Measurements from ENCODE around the gene HPSE2.
A peak's percentile ranks its signal among the peaks of the same experiment; 100 is the strongest.

Gene HPSE2

DNA sequence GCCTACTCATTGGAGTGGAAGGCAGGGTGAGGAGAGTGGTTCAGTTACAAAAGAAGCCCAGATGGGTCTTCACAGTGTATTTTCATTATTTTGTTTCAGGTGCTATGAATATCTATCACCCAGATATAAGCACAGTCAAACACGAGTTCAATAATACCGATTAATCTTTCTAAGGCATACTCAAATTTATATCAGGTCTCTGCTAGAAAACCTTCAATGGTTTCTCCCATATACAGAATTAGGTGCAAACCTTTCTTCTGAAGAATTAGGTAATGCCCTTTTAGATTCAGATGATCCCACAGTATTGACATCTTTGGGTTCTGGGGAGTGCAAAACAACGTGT, 774.2 kb downstream of the HPSE2 start:
- no peak for DNase-seq (ENCODE audit: low spot score)

DNA sequence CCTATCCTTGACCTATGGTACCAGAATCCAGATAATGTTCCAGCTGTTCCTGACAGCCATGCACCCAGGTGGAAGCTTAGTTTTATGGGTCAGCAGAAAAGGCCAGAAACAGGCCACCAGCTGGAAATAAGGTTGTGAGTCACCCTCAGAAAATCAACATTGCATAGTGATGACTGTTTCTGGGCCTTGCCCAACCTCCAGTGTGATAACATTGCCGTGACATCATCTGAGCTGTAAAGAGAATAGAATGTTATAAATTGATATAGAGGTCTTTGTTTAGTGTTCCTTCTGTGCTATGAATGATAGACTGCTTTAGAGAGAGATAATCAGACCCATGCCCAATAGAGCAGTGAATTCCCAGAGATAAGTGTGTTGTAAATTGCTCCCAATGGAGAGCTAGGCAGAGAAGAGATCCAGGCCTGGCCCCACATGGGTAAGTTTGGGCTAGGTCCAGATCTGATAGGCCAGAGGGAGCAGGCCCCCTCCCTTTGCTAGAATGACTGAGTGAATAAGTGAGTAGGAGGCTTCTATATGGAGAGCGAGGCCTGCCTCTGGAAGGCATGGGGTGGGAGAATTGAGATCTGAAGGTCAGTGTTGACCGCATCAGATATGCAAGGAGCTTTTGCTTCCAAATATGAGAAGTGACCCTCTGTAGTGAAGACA, 774.7 kb downstream of the HPSE2 start:
- peak; percentile 90 for DNase-seq (ENCODE audit: low spot score)

DNA sequence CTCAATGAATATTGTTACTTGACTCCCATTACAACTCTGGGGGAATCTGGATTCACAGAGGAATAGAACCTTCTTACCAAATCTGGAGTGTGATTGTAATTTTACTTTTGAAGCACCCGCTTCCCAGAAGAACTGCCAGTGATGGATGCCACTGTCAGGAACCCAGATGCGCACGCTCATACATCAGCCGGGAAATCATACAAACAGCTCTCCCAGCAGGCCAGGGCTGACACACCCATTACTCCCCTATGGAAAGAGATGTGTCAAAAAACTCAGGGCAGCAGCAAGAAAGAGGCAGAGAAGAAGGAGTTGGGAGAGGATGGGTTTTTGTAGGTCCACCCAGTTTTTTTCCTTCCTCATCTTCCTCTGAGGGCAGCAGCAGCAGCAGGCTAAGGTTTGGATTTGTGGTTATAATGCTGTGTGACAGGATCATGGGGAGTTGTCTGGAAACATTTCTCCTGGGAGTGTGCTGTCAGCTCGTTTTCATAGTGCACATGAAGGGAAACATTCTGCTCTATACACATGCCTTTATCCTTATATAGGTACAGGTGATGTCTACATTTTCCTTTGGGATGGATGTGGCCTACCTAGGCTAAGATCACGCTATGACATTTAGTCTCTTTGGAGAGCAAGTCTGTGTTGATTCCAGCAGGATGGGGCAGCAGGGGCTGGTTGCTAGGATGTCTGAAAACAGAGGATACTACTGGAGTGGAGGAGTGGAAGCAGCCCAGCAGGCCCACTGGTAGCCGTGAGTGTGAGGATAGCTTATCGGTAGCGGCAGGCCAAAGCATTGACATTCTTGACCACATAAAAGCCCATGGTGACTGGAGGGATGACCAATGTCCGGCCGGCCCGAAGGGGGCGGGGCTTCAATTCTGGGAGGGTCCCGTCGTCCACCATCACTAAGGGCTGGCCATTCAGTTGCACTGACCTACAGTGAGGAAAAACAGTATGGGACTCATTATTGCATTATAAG, 776.6 kb downstream of the HPSE2 start:
- DNase-seq (ENCODE audit: low spot score) = peak; percentile 35

DNA sequence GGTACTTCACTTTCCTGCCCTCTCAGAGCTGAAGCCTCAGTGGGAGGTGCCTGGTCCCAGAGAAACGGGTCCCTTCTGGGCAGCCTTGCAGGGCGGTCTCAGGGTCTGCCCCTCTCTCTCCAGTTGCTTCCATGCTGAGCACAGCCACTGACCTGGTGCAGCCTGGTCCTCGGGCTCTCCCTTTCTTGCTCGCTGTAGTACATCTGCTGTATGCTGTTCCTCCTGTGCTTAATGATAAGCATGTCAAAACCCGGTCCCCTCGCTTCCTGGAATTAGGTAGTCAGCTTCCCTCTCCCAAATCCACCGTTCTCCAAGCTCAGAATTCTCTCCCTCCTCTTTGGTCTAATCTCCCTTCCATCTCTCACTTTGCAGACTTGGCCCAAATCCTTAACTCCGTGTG, 777.9 kb downstream of the HPSE2 start:
- DNase-seq (ENCODE audit: low spot score) = peak; percentile 72

DNA sequence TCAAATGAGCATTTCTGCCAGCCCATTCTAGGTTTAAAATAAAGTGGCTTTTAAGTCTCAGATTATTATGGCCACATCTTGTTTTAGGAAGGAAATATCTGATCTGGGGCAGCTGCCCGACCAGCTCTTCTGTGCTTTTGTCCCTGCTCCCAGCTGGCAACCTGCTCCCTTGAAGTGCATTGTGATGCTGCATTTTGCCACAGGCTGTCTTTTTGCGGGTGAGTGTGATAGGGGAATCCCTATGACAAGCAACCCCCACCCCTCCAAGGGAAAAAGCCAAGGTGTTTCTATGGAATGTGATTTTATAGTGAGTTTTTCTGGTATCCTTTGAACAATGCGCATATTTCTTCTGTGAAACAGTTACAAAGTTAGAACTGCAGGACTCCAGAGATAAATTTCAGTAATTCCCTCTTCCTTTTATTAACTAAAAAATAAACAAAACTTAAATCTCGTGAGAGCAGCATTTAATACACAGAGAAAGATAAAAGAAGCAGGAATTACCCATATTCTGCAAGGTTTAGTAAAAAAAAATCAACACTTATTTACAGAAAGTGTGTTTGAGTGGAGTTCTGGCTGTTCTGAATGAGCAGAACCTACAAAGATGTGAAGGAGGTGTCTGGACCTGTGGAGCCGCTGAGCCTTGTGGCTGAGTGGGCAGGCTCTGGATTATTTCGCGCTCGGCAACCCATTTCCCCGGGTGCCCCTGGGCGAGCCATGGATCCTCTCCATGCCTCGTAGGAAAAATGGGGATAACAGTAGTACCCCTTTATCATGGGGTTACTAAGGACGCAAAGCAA, 778.8 kb downstream of the HPSE2 start:
- peak; percentile 47 for DNase-seq (ENCODE audit: low spot score)

DNA sequence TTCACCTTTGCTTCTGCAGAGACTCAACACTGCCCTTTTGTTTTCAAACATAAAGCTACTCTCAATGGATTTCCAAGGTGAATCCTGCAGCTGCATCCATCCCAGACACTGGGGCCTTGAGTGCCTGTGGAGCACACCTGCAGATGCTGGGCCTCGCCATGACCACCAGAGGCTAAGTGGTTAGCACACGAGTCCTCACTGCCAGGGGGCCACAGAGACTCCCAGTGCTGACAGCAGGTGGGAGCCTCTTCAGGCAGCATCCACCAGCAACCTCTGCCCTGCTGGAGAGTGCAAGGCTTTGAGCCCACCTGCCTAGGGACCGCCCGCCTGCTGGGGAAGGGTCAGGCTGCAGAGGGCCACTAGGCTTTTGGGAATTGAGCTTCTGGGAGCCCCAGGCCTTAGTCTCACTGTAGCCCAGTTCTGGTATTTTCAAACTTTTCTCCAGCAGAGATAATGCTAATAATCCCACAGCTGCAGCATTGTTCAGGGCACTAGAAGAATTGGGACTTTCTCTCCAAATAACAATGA, 779.5 kb downstream of the HPSE2 start:
- DNase-seq (ENCODE audit: low spot score) = peak; percentile 28

DNA sequence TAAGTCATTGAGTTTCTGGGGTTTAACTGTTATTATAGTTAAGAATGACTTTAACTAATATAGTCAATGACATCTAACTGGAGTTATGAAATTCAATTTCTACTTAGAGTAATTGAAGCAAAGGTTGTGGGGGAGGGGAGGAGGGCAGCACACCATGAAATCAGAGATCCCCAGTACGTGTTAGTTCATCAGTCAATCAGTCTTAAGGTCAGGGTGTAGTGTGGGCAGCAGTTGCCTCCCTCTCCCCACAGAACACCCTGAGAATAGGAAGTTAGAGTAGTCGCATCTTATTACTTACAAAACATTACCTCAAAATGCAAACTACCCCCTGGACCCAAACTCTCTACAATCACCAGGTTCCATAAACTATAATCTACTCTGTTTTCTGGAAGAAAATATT, 781.9 kb downstream of the HPSE2 start:
- DNase-seq (ENCODE audit: low spot score) = no peak

DNA sequence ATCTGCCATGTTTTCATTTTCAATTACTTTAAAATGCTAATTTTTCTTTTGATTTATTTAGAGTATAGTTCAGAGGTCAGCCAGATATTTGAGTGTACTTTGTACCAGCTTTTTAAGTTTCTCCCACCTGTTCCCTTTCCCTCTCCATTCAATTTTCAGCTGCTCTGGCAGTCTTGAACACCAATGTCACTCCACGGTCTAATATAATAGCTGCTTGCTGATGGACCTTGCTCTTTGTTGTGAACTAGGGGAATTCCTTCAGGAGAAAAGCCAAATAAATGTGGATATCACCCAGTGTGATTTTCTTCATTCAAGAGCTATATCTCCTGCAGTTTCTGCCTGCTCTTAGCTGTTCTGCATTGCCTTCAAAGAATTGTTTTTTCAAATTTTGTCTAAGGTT, 785.0 kb downstream of the HPSE2 start:
- DNase-seq (ENCODE audit: low spot score) = no peak

DNA sequence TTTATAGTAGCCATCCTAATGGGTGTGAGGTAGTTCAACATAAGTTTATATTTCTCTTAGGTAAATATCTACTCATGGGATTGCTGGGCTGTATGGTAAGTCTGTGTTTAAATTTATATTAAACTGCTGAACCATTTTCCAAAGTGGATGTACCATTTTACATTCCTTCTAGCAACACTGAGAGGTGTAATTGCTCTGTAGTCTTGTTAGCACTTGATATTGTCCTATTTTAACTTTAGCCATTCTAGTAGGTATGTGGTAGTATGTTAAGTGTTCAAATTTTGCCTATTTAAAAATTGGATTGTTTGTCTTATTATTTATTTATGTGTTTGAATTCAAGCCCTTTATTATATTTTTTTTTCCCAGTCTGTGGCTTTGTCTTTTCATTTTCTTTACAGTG, 786.4 kb downstream of the HPSE2 start:
- peak; percentile 36 for DNase-seq (ENCODE audit: low spot score)

DNA sequence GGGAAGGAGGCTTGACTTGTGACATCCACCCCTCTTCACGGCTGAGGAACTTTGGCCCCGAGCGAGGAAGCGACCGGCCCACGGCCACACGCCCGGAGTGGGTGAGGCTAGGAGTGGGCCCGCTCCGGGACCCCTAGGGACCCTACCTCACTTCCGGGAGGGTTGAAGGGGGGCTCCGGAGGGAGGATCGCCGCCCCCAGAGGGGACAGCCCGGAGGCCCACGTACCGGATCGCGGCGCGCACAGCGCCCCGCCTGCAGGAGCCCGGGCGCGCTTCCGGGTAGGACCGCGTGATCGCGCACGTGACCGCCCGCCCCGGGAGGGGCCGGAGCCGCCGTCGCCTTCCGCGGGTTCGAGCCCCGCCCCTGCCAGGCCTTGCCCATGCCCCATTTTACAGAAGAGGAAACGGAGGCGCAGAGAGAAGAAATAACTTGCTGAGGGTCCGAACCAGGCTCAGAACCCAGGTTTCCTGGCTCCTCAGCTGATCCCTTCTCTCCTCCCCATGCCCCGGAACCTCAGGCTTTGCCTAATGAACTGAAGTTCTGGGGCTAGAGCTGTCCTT, 788.9 kb downstream of the HPSE2 start, which contains the start of gene HPS1:
Gene HPS1, minus strand, starts transcription at position 275 of the 561 bp plus-strand sequence. CDS start 3,695 bp downstream, outside the sequence.
- peak; percentile 91 for DNase-seq (ENCODE audit: low spot score)

DNA sequence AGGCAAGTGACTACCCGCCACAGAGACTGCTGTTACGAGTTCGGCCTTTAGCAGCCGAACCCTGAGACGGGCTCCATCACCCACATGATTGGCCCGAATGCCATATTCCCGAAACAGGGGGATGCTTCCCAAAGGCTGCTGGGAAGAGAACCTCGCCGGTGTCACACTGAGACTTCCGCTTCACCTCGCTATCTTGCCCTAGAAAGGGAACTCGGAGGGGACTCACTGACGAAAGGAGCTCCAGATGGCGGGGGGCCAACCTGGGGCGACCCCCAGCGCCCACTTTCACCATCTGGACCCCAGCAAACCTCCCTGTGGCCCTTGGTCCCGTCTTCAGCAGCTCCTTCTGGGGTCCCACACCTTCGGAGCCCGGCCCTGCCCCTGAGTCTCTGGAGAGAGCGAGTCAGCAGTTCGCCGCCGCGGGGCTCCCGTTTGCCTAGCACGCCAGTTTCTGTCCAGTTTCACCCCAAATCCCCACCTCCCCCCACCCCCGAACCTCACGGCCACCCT, 789.4 kb downstream of the HPSE2 start:
- DNase-seq (ENCODE audit: low spot score) = peak; percentile 75

DNA sequence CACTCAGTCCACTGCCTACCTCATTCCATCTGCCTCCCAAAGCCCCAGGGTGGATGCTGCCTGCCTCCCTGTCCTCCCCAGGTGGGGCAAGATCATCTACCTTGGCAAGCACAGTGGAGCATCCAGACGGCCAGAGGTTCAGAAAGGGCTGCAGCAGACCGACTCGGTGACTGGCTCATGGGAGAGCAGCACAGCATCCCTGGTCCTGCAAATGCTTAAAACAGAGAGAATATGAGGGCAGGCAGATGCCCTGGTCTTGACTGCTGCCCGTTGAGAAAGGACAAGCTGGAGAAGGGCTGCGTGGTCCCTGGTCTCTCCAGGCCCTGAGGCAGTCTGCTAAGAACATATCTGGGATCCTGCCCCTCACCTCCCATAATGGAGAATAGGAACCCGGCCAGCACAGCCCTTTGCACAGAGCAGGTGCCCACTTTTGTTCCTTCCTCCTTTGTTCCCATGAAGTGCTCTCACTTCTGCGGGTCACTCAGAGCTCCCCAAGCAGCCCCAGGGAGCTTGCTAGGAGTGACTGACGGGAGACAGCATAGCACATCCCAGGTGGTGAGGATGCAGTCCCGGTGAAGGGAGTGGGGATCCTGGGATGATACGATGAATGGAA, 790.3 kb downstream of the HPSE2 start:
- DNase-seq (ENCODE audit: low spot score) = peak; percentile 37

DNA sequence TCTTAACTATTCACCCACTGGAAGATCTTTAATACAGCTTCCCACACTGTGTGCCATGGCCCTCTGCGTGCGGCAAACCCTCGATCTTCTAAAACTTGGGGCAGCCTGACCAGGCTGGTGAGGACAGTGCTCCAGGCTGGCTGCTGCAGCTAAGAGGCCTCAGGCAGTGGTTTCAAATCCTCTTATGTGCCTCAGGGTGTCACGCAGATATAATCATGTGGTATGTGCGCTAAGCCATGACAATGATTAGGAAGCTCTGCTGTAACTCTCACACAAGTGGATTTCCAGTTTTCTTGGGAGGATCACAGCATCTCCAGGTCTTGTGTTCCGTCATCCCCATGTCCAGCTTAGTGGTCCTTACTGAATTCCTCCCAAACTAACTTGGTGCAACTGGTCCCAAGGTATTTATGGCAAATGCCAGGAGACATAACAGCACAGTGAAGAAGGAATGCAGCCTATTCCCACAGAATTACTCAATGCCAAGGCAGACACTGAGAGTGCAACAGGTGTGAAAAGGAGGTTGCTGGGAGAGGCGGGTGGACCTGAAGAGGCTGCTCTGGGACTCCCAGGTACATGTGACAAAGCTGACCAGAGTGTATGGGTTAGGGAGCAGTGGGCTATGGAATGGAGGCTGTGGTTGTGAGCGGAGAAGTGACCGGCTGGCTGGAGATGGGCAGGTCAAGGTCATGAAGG, 791.2 kb downstream of the HPSE2 start:
- DNase-seq (ENCODE audit: low spot score) = peak; percentile 40

DNA sequence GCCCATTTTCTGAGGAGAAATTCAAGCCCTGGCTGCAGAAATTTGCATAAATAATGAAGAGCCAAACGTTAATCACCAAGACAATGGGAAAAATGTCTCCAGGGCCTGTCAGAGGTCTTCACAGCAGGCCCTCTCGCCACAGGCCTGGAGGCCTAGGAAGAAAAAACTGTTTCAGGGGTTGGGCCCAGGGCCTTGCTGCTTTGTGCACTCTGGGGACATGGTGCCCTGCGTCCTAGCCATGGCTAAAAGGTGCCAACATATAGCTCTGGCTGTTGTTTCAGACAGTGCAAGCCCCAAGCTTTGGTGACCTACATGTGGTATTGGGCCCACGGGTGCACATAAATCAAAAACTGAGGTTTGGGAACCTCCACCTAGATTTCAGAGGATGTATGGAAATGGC, 796.9 kb downstream of the HPSE2 start:
- no peak for DNase-seq (ENCODE audit: low spot score)

DNA sequence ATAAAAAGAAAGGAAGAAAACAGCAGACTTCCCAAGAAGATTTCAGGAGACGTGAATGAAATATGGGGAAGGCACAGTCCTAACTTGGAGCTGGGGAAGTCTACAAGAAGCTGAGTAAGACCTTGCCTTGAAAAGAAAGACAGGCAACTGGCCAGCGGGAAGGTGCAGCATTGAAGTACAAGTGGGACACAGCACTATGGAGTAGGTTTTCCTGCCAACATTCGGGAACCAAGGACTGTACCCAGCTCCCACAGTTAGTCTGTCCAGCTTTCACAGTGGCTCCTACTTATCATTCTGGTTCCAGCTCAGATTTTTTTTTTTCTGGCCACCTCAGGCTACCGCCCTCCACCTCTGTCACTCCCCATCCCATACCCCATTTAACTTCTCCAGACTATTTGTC, 798.9 kb downstream of the HPSE2 start:
- DNase-seq (ENCODE audit: low spot score) = no peak

DNA sequence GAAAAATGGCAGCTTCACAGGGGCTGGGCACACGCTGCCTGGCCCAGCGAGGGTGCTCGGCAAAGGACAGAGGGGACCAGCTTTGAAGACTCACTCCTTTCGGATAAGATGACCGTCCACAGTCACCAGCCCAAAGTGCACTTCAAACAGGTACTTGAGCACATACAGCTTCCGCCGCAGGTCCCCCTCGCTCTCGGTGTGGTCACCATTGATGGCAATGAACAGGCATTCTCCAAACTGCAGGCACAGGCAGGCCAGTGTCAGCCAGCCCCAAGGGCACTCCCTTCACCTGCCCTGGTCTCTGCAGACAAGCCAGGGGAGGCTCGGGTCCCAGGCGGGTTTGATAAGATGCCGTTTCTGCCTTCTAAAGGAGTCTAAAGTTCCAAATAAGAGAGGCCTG, 800.5 kb downstream of the HPSE2 start:
- DNase-seq (ENCODE audit: low spot score) = no peak

DNA sequence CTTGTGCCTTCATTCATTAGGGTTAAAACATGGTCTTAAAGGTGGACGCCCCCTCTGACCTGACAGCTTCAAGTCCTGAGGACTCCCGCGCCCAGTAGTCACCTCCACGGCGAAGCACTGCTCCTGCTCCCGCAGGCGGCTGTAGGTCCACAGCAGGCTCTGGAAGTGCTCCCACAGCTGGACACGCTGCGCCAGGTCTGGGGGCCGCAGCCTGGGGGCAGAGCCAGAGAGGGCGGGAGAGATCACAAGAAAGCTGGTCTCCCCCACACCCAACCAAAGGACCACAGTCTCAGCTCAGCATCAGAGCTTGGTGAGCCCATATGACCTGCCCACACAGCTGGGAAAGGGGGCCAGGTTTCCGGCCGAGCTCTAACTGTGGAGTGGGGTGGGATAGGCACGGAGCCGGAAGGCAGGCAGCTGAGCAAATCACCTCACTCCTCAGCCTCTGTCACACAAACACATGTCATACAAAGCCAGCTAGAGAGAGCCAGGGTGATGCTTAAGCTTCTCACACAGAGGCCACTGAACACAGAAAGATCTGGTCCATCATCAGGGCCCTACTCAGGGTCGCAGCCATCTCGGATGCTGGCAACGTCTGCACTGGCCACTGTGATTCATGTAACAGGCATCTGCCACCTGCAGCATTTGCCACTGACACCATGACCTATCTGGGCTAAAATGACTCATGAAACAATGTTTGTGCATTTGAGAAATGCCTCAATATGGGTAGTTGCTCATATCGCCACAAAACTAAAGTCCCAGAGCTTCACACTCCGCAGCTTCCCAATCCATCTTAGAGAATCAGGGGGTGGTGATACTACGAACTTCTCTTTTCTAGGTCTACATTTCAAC, 801.5 kb downstream of the HPSE2 start:
- no peak for DNase-seq (ENCODE audit: low spot score)

DNA sequence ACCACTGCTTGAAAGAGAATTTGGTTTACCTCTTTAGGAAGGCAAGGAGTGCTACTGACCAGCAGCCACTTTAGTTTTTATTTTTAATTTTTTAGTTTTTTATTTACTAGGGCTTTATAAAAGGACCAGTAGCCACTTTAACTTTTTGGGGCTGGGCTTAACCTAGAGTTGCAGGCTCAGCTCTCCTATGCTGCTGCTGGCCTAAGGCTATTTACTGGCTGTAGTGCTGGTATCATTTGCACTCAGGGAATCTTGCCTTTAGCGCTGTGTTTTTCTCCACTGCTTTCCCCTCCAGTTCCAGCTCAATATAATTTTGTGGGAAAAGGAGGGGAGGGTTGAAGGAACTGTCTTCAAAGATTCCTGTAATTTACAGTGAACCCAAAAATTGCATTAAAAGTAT, 802.3 kb downstream of the HPSE2 start:
- DNase-seq (ENCODE audit: low spot score) = no peak

DNA sequence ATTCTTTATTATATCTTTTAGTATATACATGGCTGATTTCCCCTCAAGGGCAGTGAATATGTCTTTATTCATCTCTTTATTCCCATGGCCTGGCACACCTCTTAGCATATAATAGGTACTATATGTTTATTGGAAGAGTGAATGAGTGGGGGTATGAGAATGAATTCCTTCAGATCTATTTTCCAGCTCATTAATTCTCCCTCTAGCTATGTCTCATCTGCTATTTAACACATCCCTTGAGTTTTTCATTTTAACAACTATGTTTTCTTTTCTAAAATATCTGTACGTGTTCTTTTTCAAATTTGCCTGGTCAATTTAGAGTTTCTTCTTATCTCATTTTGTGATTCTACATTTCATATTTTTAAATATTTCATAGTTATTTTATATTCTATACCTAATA, 803.3 kb downstream of the HPSE2 start:
- DNase-seq (ENCODE audit: low spot score) = no peak

DNA sequence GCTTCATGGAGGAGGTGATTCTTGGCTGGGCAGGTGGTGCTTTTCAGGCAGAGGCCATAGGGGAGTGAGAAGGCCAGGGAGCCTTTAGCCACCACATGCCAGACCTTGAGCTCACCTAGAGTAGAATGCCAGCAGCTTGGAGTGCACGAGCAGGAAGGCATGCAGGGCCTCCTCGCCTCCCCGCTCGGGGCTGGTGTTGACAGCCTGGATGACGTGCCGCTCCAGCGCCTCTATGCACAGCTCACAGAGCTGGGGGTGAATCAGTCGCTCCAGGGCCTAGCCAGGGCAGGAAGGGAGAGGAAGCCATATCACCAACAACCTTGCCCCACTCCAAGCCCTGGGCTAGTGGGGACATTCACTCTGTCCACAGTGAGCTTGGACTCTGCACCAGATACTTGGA, 804.6 kb downstream of the HPSE2 start:
- no peak for DNase-seq (ENCODE audit: low spot score)
